ENCODE results near the gene LRRTM4. TPM values are rescaled to one million over a fixed set of nuclear protein-coding genes. Genes with fewer than 3 reads are reported as not detected.

LRRTM4 gene
- total and polyA plus RNA-seq, 2 experiments from 2014 or later: 0.44 to 6.5 TPM

GRCh38 chr2:76826691-76827090 lies 695.5 kb downstream of the LRRTM4 start:
- DNase-seq (ENCODE audit: low spot score): no peak
- Histone ChIP-seq H3K4me3 (no peak overlapping the region), H3K9me2 (replicated peaks; ENCODE audit: insufficient read depth) (no peaks in the 10 kb centered on the region), H3K27ac (no peak overlapping the region), H3K36me3 (replicated peaks; ENCODE audit: insufficient read depth, low read depth) (no peaks in the 10 kb centered on the region), H4K20me1 (ENCODE audit: insufficient read depth, poor library complexity, severe bottlenecking) (no peaks in the 10 kb centered on the region), H2AFZ (no peak overlapping the region), H3K9me3 (ENCODE audit: low read depth) (no peaks in the 10 kb centered on the region), H3K4me1 (ENCODE audit: insufficient read depth) (no peaks in the 10 kb centered on the region), H3K27me3 (no peaks in the 10 kb centered on the region), H3K79me2 (no peaks in the 10 kb centered on the region), H3K4me2 (no peak overlapping the region)
- WGBS (ENCODE audit: low lambda C conversion rate, missing lambda C conversion rate): 79% methylated on average over 3 of the region's 3 CpGs
- TF ChIP-seq CTCF (IDR thresholded peaks at IDR 0.05; ENCODE audit: poor library complexity): no peak
- TF ChIP-seq EZH2 (IDR thresholded peaks at IDR 0.05; ENCODE audit: borderline replicate concordance): no peak
- no peak for TF ChIP-seq EZH2phosphoT487 (IDR thresholded peaks at IDR 0.05; ENCODE audit: low read depth, severe bottlenecking, unreplicated experiment)

- Histone ChIP-seq H3K9me3 (ENCODE audit: low read depth) (no peaks in the 10 kb centered on the region), H3K27ac (no peak overlapping the region), H3K4me1 (ENCODE audit: insufficient read depth) (no peaks in the 10 kb centered on the region), H3K4me3 (no peak overlapping the region), H3K4me2 (no peak overlapping the region), H4K20me1 (ENCODE audit: insufficient read depth, poor library complexity, severe bottlenecking) (no peaks in the 10 kb centered on the region), H3K27me3 (no peaks in the 10 kb centered on the region), H3K9me2 (replicated peaks; ENCODE audit: insufficient read depth) (no peaks in the 10 kb centered on the region), H3K36me3 (replicated peaks; ENCODE audit: insufficient read depth, low read depth) (no peaks in the 10 kb centered on the region), H2AFZ (no peak overlapping the region), H3K79me2 (no peaks in the 10 kb centered on the region)
- 85% methylated on average over 6 of the region's 6 CpGs for WGBS (ENCODE audit: low lambda C conversion rate, missing lambda C conversion rate)
- DNase-seq (ENCODE audit: low spot score): no peak
- no peak for TF ChIP-seq EZH2phosphoT487 (IDR thresholded peaks at IDR 0.05; ENCODE audit: low read depth, severe bottlenecking, unreplicated experiment)
- TF ChIP-seq EZH2 (IDR thresholded peaks at IDR 0.05; ENCODE audit: borderline replicate concordance): no peak
- no peak for TF ChIP-seq CTCF (IDR thresholded peaks at IDR 0.05; ENCODE audit: poor library complexity)
Observed at GRCh38 chr2:76825140-76825970, 696.8 kb downstream of the LRRTM4 start.

- Histone ChIP-seq H3K4me2 (no peak overlapping the region), H3K36me3 (replicated peaks; ENCODE audit: insufficient read depth, low read depth) (no peaks in the 10 kb centered on the region), H3K9me3 (ENCODE audit: low read depth) (no peaks in the 10 kb centered on the region), H4K20me1 (ENCODE audit: insufficient read depth, poor library complexity, severe bottlenecking) (no peaks in the 10 kb centered on the region), H3K79me2 (no peaks in the 10 kb centered on the region), H3K4me3 (no peak overlapping the region), H2AFZ (no peak overlapping the region), H3K4me1 (ENCODE audit: insufficient read depth) (no peaks in the 10 kb centered on the region), H3K27ac (no peak overlapping the region), H3K9me2 (replicated peaks; ENCODE audit: insufficient read depth) (no peaks in the 10 kb centered on the region), H3K27me3 (no peaks in the 10 kb centered on the region)
- no peak for DNase-seq (ENCODE audit: low spot score)
- 82% methylated on average over 2 of the region's 2 CpGs for WGBS (ENCODE audit: low lambda C conversion rate, missing lambda C conversion rate)
- TF ChIP-seq EZH2 (IDR thresholded peaks at IDR 0.05; ENCODE audit: borderline replicate concordance) (no peak), EZH2phosphoT487 (IDR thresholded peaks at IDR 0.05; ENCODE audit: low read depth, severe bottlenecking, unreplicated experiment) (no peak), CTCF (IDR thresholded peaks at IDR 0.05; ENCODE audit: poor library complexity) (no peak)
Observed at GRCh38 chr2:76821731-76822130, 700.4 kb downstream of the LRRTM4 start.

All from hepatocyte (in vitro differentiated cells).